RKO (cell line): Measurements from ENCODE around the gene SMYD5.
"Not testable (repeated sequence)": the region's sequence is repeated elsewhere in the genome, so short reads cannot be mapped to it uniquely, and the experiment has no call there.

Experiments
- DNase-seq: peaks from one replicate; pipeline ENCODE4 v3.0.0-alpha.2; 2016; ENCODE audit warnings: low spot score

Gene SMYD5

GRCh38 chr2:73260338-73260984 lies 46.4 kb downstream of the SMYD5 start:
- peak; percentile 69 for DNase-seq

- no peak for DNase-seq
Measured at GRCh38 chr2:73262108-73262651, 48.1 kb downstream of the SMYD5 start.

GRCh38 chr2:73262691-73263429 lies 48.8 kb downstream of the SMYD5 start:
- not testable (repeated sequence) for DNase-seq

- DNase-seq = no peak
Measured at GRCh38 chr2:73263540-73264331, 49.7 kb downstream of the SMYD5 start.

GRCh38 chr2:73264332-73264606 lies 50.2 kb downstream of the SMYD5 start:
- DNase-seq = no peak

GRCh38 chr2:73264783-73265182 lies 50.7 kb downstream of the SMYD5 start:
- no peak for DNase-seq

GRCh38 chr2:73265298-73266060 lies 51.4 kb downstream of the SMYD5 start:
- no peak for DNase-seq

- DNase-seq = no peak
Measured at GRCh38 chr2:73266061-73266901, 52.2 kb downstream of the SMYD5 start.

- DNase-seq = no peak
Measured at GRCh38 chr2:73267008-73267407, 53.0 kb downstream of the SMYD5 start.

- no peak for DNase-seq
Measured at GRCh38 chr2:73268366-73268829, 54.4 kb downstream of the SMYD5 start.

GRCh38 chr2:73268830-73269685 lies 55.0 kb downstream of the SMYD5 start:
- no peak for DNase-seq

GRCh38 chr2:73269686-73270465 lies 55.8 kb downstream of the SMYD5 start:
- DNase-seq = no peak

- DNase-seq = no peak
Measured at GRCh38 chr2:73272270-73272669, 58.2 kb downstream of the SMYD5 start.
